ENCODE data around the gene RILPL1. TPM values are rescaled to one million over a fixed set of nuclear protein-coding genes. Genes with fewer than 3 reads are reported as not detected.

Gene RILPL1
- total and polyA plus RNA-seq, 2 of the 4 experiments (the other 2 are of a cell fraction) = 11.1 to 19.8 TPM

GRCh38 chr12:123421314-123421713, 112.2 kb downstream of the RILPL1 start:
- H3K27me3 ChIP-seq (ENCODE audit: control insufficient read depth, insufficient read depth, low read length) = no peaks in the 10 kb centered on the region
- no peaks in the 10 kb centered on the region for H3K9me1 ChIP-seq (ENCODE audit: insufficient read depth, low read length)
- dilution Hi-C loops (cut with HindIII; ENCODE audit: low sequenced_read_pairs, unreplicated experiment) (no loop called here), intact Hi-C loops (cut with micrococcal nuclease) (no loop called here), in situ Hi-C loops (cut with MboI; ENCODE audit: low sequenced_read_pairs) (no loop called here)
- no peak overlapping the region for H3K4me2 ChIP-seq (ENCODE audit: low read depth, low read length)
- H4K8ac ChIP-seq (ENCODE audit: low read depth in 2 of 2, low read length in 2 of 2) = no peak overlapping the region
- H4K5ac ChIP-seq (ENCODE audit: low read depth, low read length) = no peak overlapping the region
- ChIA-PET CTCF (interaction anchor here (0.6 to 1.1 kb wide), 2 partner anchors 16 to 160 kb away, joined by 3 read pairs; no protein-coding TSS in a partner anchor), POLR2A (ENCODE audit: unreplicated experiment) (no interaction called here)
- no TSS peak for BruUV-seq (replicated peaks)
- H3K4ac ChIP-seq (ENCODE audit: low read depth, low read length) = no peak overlapping the region
- no peak for TF ChIP-seq MXI1 (IDR thresholded peaks at IDR 0.05; ENCODE audit: borderline replicate concordance, low read depth, low read length)
- no peak for TF ChIP-seq MAFK (IDR thresholded peaks at IDR 0.05; ENCODE audit: low read depth, low read length)
- TF ChIP-seq NFE2L2 (IDR thresholded peaks at IDR 0.05; ENCODE audit: low read depth, low read length) = no peak
- no peak overlapping the region for H2AFZ ChIP-seq (replicated peaks; ENCODE audit: low read length, poor library complexity)
- peaks cover 14% of the 10 kb centered on the region for H3K36me3 ChIP-seq (ENCODE audit: control insufficient read depth, insufficient read depth, low read length)
- no peak overlapping the region for H3K23ac ChIP-seq (ENCODE audit: low read depth, low read length)
- no peak overlapping the region for H4K91ac ChIP-seq (ENCODE audit: insufficient read depth, low read depth, low read length)
- ATAC-seq (ENCODE audit: low read depth) (no peak), DNase-seq (no peak)
- H3K27ac ChIP-seq (ENCODE audit: insufficient read depth, low read length) = no peak overlapping the region
- H3K9me3 ChIP-seq (ENCODE audit: control insufficient read depth, insufficient read depth, low read length) = no peaks in the 10 kb centered on the region
- WGBS, 2 experiments (ENCODE audit: extremely low coverage in 2 of 2, insufficient read length in 1 of 2) = no CpG with 5 or more reads among the region's 2 CpGs
- H3K18ac ChIP-seq (ENCODE audit: low read depth, low read length) = no peak overlapping the region
- no peaks in the 10 kb centered on the region for H3K4me1 ChIP-seq (ENCODE audit: control insufficient read depth, insufficient read depth, low read length)
- no peak overlapping the region for H2AK5ac ChIP-seq (ENCODE audit: low read depth, low read length)
- H2BK120ac ChIP-seq (ENCODE audit: low read depth, low read length) = no peak overlapping the region
- H3K9ac ChIP-seq (ENCODE audit: low read depth, low read length) = no peak overlapping the region
- H3K4me3 ChIP-seq (ENCODE audit: insufficient read depth, low read depth, low read length) = no peak overlapping the region
- no peaks in the 10 kb centered on the region for H4K20me1 ChIP-seq (ENCODE audit: insufficient read depth, low read length)
- H2BK5ac ChIP-seq (ENCODE audit: low read depth, low read length, poor library complexity, severe bottlenecking) = no peak overlapping the region
- H3K56ac ChIP-seq (ENCODE audit: extremely low read depth, insufficient read depth, low read length) = no peak overlapping the region
- no peaks in the 10 kb centered on the region for H3K79me1 ChIP-seq (ENCODE audit: low read depth in 1 of 2, low read length in 2 of 2)
- no peak overlapping the region for H2BK20ac ChIP-seq (ENCODE audit: low read depth, low read length)
- no peak overlapping the region for H2BK15ac ChIP-seq (ENCODE audit: low read depth, low read length)
- H2AK9ac ChIP-seq (replicated peaks; ENCODE audit: low read depth, low read length, poor library complexity) = no peak overlapping the region
- H3K14ac ChIP-seq (replicated peaks; ENCODE audit: low read depth, low read length) = no peak overlapping the region

Small RNA genes lying within 50 kb of the gene (microRNA-seq; reads per million reads assigned to microRNA genes)
- gene AC145423.2 (ENCODE audit: insufficient read depth, insufficient read length) (not detected), gene MIR3908 (ENCODE audit: insufficient read depth in 1 of 2, insufficient read length in 1 of 2, unreplicated experiment in 1 of 2) (0 reads per million in 2 experiments)

Small RNA genes lying within 50 kb of the gene (small RNA-seq; reads per million reads assigned to genes)
- gene AC145423.2 (0 reads per million in 5 experiments), gene MIR3908 (0 reads per million in 5 experiments)

Other genes starting within 250 kb of the RILPL1 start
- gene SBNO1, start 168.9 kb downstream of the RILPL1 start, total RNA-seq (2012; rRNA removed) = 24.9 and 43.0 TPM in 2 replicates
- 4.1 and 5.3 TPM in 2 replicates for gene SBNO1, start 168.9 kb downstream of the RILPL1 start, polyA plus RNA-seq (2012; rRNA removed)
- 26.0 and 32.2 TPM in 2 replicates for gene KMT5A, start 149.6 kb downstream of the RILPL1 start, total RNA-seq (2012; rRNA removed)
- gene KMT5A, start 149.6 kb downstream of the RILPL1 start, polyA plus RNA-seq (2012; rRNA removed) = 28.3 and 30.3 TPM in 2 replicates
- 1.8 and 2.2 TPM in 2 replicates for gene RILPL2, start 97.0 kb downstream of the RILPL1 start, total RNA-seq (2012; rRNA removed)
- 2.1 and 2.2 TPM in 2 replicates for gene RILPL2, start 97.0 kb downstream of the RILPL1 start, polyA plus RNA-seq (2012; rRNA removed)
- 4.7 and 10.6 TPM in 2 replicates for gene SNRNP35, start 75.6 kb downstream of the RILPL1 start, total RNA-seq (2012; rRNA removed)
- 14.1 and 15.4 TPM in 2 replicates for gene SNRNP35, start 75.6 kb downstream of the RILPL1 start, polyA plus RNA-seq (2012; rRNA removed)
- 318 and 504 TPM in 2 replicates for gene TMED2, start 50.8 kb upstream of the RILPL1 start, total RNA-seq (2012; rRNA removed)
- gene TMED2, start 50.8 kb upstream of the RILPL1 start, polyA plus RNA-seq (2012; rRNA removed) = 132 and 154 TPM in 2 replicates
- 13.3 and 14.4 TPM in 2 replicates for gene DDX55, start 68.4 kb upstream of the RILPL1 start, total RNA-seq (2012; rRNA removed)
- gene DDX55, start 68.4 kb upstream of the RILPL1 start, polyA plus RNA-seq (2012; rRNA removed) = 15.0 and 18.7 TPM in 2 replicates
- gene EIF2B1, start 100.0 kb upstream of the RILPL1 start, total RNA-seq (2012; rRNA removed) = 33.9 and 40.5 TPM in 2 replicates
- 39.3 and 45.9 TPM in 2 replicates for gene EIF2B1, start 100.0 kb upstream of the RILPL1 start, polyA plus RNA-seq (2012; rRNA removed)
- gene GTF2H3, start 100.1 kb upstream of the RILPL1 start, total RNA-seq (2012; rRNA removed) = 53.0 and 80.3 TPM in 2 replicates
- 19.9 and 22.2 TPM in 2 replicates for gene GTF2H3, start 100.1 kb upstream of the RILPL1 start, polyA plus RNA-seq (2012; rRNA removed)
- 12.2 and 13.6 TPM in 2 replicates for gene TCTN2, start 137.4 kb upstream of the RILPL1 start, total RNA-seq (2012; rRNA removed)
- 8.2 and 8.4 TPM in 2 replicates for gene TCTN2, start 137.4 kb upstream of the RILPL1 start, polyA plus RNA-seq (2012; rRNA removed)
- 27.2 and 41.0 TPM in 2 replicates for gene ATP6V0A2, start 178.6 kb upstream of the RILPL1 start, total RNA-seq (2012; rRNA removed)
- 14.7 and 18.5 TPM in 2 replicates for gene ATP6V0A2, start 178.6 kb upstream of the RILPL1 start, polyA plus RNA-seq (2012; rRNA removed)
- gene DNAH10, start 228.6 kb upstream of the RILPL1 start, total RNA-seq (2012; rRNA removed) = 0.18 and 0.28 TPM in 2 replicates
- gene DNAH10, start 228.6 kb upstream of the RILPL1 start, polyA plus RNA-seq (2012; rRNA removed) = 0.22 TPM in 2 replicates